Choroid plexus epithelial cell (primary cell): ENCODE results near the gene PMIS2.
"Not testable (repeated sequence)": the region's sequence is repeated elsewhere in the genome, so short reads cannot be mapped to it uniquely, and the experiment has no call there.

Experiments
- DNase-seq: peaks from one replicate; pipeline ENCODE4 v3.0.0-alpha.2; 2010; ENCODE audit warnings: low read depth
- H3K4me3 ChIP-seq: 2 replicates; pipeline ENCODE4 v1.5.1; 2011; ENCODE audit warnings: low read depth, mild to moderate bottlenecking, control low read depth, low read length, moderate library complexity
- TF ChIP-seq, protein P1 (sequence below): conservative IDR thresholded peaks from 2 replicates; pipeline ENCODE4 v1.5.1; 2011; ENCODE audit warnings: low read depth, mild to moderate bottlenecking, control low read depth, inconsistent platforms, low read length, moderate library complexity

PMIS2 gene

DNA sequence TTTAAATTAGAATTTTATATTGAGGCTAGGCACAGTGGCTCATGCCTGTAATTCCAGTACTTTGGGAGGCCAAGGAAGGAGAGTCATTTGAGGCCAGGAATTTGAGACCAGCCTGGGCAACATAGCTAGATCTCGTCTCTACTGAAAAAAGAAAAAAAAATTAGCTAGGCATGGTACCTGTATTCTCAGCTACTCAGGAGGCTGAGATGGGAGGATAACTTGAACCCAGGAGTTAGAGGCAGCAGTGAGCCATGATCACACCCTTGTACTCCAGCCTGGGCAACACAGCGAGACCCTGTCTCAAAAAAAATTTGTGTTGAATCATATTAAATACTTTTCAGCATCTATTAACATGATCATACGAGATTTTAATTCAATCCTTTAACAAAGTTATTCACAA lies 4.9 kb downstream of the PMIS2 start:
- TF ChIP-seq, protein P1, sequence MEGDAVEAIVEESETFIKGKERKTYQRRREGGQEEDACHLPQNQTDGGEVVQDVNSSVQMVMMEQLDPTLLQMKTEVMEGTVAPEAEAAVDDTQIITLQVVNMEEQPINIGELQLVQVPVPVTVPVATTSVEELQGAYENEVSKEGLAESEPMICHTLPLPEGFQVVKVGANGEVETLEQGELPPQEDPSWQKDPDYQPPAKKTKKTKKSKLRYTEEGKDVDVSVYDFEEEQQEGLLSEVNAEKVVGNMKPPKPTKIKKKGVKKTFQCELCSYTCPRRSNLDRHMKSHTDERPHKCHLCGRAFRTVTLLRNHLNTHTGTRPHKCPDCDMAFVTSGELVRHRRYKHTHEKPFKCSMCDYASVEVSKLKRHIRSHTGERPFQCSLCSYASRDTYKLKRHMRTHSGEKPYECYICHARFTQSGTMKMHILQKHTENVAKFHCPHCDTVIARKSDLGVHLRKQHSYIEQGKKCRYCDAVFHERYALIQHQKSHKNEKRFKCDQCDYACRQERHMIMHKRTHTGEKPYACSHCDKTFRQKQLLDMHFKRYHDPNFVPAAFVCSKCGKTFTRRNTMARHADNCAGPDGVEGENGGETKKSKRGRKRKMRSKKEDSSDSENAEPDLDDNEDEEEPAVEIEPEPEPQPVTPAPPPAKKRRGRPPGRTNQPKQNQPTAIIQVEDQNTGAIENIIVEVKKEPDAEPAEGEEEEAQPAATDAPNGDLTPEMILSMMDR, result no peak
- H3K4me3 ChIP-seq, result no peak overlapping the region
- DNase-seq, result no peak

DNA sequence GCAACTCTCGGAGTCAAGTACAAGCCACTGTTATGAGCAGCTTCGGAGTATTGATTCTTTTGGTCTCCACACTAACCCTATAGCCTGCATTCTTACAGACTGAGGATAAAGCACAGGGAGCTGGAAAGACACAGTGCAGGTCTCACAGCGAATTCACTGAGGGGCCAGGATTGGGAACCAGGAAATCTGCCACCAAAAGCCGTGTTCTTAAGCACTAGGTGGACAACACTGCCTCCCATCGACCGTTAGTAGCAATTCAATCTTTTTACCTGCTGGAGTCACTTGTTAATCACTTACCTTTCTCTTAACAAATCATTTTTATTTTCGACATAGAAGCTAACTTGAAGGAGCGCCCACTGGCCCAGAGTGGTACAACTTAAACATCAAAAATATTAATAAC lies 6.3 kb downstream of the PMIS2 start:
- H3K4me3 ChIP-seq, result no peak overlapping the region
- TF ChIP-seq, protein P1, result peak; percentile 79
- DNase-seq, result peak; percentile 72

DNA sequence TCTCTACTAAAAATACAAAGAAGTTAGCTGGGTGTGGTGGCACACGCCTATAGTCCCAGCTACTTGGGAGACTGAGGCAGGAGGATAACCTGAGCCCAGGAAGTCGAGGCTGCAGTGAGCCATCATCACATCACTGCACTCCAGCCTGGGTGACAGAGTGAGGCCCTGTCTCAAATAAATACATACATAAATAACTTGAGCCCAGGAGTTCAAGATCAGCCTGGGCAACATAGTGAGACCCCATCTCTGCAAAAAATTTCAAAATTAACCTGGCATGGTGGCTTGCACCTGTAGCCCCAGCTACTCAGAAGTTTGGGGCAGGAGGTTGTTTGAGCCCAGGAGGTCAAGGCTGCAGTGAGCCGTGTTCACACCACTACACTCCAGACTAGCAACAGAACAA lies 9.1 kb downstream of the PMIS2 start:
- not testable (repeated sequence) for DNase-seq, H3K4me3 ChIP-seq

DNA sequence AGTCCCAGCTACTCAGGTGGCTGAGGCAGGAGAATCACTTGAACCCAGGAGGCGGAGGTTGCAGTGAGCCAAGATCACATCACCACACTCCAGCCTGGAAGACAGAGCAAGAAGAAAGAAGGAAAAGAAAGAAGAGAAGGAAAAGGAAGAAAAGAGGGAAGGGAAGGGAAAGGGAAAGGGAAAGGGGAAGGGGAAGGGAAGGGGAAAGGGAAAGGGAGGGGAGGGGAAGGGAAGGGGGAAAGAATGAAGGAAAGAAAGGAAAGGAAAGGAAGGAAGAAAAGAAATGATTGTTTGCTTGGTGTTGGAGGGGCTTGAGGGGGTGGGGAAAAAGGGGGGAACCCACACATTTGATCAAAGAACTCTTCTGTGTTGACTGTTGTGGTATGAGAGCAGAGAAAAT lies 10.0 kb downstream of the PMIS2 start:
- TF ChIP-seq, protein P1, result no peak
- DNase-seq, result no peak
- H3K4me3 ChIP-seq, result no peak overlapping the region

DNA sequence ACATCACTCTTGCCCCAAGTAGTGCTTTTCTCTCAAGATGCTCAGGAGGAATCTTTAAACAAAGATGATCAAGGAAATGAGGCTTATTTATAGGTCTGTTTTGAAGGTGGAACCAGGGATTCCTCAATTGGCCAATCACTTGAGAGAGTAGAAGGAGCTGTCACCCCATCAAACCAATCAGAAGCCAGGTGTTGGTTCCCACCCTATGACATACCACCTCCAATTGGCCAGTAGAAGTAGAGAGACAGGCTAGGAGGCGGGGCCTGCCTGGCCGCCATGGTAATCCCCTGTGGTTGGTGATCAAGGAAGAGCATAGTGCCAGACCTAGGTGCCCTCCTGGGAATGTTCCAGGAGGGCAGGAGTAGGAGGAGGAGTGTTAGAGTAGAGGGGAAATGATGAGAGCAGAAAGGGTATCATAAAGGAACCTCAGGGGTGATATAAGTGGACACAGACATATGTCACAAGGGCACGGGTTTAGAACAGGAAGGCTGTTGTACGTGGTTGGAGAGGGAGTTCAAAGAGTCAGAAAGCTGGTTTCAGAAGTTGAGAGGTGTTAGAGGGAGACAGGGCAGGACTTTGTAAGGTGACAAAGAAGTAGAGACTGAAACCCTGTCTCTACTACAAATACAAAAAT lies 10.5 kb downstream of the PMIS2 start:
- TF ChIP-seq, protein P1, result no peak
- H3K4me3 ChIP-seq, result no peak overlapping the region
- DNase-seq, result peak; percentile 20

DNA sequence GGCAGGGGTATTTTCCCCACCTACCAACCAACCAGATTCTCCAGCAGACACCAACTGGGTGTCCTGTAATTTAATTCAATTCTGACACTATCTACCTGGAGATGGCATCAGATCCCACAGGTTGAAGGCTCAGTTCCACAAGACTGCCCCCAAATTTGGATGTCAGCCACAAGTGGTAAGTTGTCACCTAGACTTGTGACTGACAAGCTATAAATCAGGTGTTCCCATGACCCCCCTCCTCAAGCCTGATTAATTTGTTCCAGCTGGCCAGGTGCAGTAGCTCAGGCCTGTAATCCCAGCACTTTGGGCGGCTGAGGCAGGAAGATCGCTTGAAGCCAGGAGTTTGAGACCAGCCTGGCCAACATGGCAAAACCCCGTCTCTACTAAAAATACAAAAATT lies 16.0 kb downstream of the PMIS2 start:
- TF ChIP-seq, protein P1, result no peak
- DNase-seq, result no peak

DNA sequence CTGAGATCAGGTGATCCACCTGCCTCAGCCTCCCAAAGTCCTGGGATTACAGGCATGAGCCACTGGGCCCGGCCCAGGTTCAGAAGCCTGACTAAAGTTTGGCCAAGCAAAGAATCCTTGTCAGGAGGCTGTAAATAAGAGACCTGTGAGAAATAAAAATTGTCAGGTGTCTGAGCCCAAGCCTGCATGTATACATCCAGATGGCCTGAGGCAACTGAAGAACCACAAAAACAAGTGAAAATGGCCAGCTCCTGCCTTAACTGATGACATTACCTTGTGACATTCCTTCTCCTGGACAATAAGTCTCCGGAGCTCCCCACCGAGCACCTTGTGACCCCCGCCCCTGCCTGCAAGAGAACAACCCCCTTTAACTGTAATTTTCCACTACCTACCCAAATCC lies 18.5 kb downstream of the PMIS2 start:
- H3K4me3 ChIP-seq, DNase-seq: not testable (repeated sequence)

More for the DNA sequence above, 16.0 kb downstream of the PMIS2 start:
- H3K4me3 ChIP-seq, result no peak overlapping the region

DNA sequence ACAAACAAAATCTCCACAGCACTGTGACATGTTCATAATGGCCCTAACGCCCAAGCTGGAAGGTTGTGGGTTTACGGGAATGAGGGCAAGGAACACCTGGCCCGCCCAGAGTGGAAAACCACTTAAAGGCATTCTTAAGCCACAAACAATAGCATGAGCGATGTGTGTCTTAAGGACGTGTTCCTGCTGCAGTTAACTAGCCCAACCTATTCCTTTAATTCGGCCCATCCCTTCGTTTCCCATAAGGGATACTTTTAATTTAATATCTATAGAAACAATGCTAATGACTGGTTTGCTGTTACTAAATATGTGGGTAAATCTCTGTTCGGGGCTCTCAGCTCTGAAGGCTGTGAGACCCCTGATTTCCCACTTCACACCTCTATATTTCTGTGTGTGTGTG lies 21.2 kb downstream of the PMIS2 start:
- not testable (repeated sequence) for H3K4me3 ChIP-seq, DNase-seq

DNA sequence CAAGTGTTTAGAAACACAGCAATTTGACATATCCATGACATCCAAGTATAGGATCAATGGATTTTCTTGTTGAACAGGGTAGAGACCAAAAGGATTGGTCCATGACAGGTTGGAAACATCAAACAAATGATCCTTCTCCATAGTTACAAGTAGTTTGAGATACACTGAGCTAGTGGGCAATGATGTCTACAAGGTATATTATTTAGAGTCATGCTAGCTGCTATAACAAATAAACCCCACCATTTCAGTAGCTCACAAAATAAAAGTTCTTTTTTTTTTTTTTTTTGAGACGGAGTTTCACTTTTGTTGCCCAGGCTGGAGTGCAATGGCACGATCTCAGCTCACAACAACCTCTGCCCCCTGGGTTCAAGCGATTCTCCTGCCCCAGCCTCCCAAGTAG lies 21.7 kb downstream of the PMIS2 start:
- no peak for DNase-seq
- TF ChIP-seq, protein P1, result no peak
- no peak overlapping the region for H3K4me3 ChIP-seq
